Duodenal mucosa (tissue), 2 donors: ENCODE results near the gene CSNK1G2.
A peak's percentile ranks its signal among the peaks of the same experiment; 100 is the strongest.

ENCODE experiments used
- H3K27ac ChIP-seq: one replicate; pipeline ENCODE4 v1.7.0; 2013; ENCODE audit warnings: low read depth, low read length
- H3K27me3 ChIP-seq, 2 donors: one replicate each; pipeline ENCODE4 v1.7.0; 2013; ENCODE audit warnings: low read length in 2 of 2, control low read depth in 1 of 2; ENCODE audit not compliant: insufficient read depth in 2 of 2, control insufficient read depth in 1 of 2
- H3K36me3 ChIP-seq, 2 donors: one replicate each; pipeline ENCODE4 v1.7.0; 2013; ENCODE audit warnings: low read length in 2 of 2, control low read depth in 1 of 2; ENCODE audit not compliant: insufficient read depth in 2 of 2, control insufficient read depth in 1 of 2
- H3K4me1 ChIP-seq, 2 donors: one replicate each; pipeline ENCODE4 v1.7.0; 2013; ENCODE audit warnings: low read length in 2 of 2, control low read depth in 1 of 2; ENCODE audit not compliant: insufficient read depth in 2 of 2, control insufficient read depth in 1 of 2
- H3K4me3 ChIP-seq, 2 donors: one replicate each; pipeline ENCODE4 v1.7.0; 2013; ENCODE audit warnings: low read length in 2 of 2, low read depth in 1 of 2
- H3K9ac ChIP-seq, 2 donors: one replicate each; pipeline ENCODE4 v1.7.0; 2013; ENCODE audit warnings: low read length in 2 of 2, low read depth in 1 of 2
- H3K9me3 ChIP-seq, 2 donors: one replicate each; pipeline ENCODE4 v1.7.0; 2013; ENCODE audit warnings: low read length in 2 of 2, control low read depth in 1 of 2; ENCODE audit not compliant: control insufficient read depth in 1 of 2

The CSNK1G2 gene

DNA sequence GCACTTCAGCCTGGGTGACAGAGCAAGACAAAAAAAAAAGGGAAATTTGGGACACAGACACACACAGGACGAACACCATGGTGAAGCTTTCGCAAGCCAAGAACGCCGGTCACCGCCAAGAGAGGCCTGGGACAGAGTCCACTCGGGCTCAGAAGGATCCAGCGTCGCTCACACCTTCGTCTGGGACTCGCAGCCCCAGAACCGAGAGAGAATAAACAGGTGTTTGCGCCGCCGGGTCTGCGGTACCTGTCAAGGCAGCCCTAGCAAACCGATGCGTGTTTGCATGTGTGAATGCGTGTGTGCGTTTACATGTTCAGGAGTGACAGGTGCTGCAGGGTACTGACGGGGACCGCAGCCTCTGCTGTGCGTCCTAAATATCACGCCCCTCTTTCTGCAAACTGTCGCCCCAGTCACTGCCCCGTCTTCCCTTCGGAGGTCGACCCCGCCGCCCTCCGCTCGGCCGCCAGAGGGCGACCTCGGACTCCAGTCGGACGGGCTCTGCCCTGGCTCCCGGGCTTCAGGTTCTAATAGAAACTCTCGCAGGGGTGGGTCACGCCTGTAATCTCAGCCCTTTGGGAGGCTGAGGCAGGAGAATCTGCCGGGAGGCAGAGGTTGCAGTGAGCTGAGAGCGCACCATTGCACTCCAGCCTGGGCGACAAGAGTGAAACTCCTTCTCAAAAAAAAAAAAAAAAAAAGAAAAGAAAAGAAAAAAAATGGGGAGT is 11.8 kb upstream of the CSNK1G2 start:
- H3K36me3 ChIP-seq = peaks cover 0 to 10% of the 10 kb centered on the region in 2 donors
- H3K27me3 ChIP-seq = no peaks in the 10 kb centered on the region
- peaks cover 4 to 12% of the 10 kb centered on the region in 2 donors for H3K4me1 ChIP-seq
- H3K4me3 ChIP-seq = peak overlapping the region; percentile 58 to 61
- H3K9me3 ChIP-seq = no peaks in the 10 kb centered on the region
- H3K27ac ChIP-seq = no peak overlapping the region
- peak overlapping the region; percentile 46 to 51 for H3K9ac ChIP-seq

DNA sequence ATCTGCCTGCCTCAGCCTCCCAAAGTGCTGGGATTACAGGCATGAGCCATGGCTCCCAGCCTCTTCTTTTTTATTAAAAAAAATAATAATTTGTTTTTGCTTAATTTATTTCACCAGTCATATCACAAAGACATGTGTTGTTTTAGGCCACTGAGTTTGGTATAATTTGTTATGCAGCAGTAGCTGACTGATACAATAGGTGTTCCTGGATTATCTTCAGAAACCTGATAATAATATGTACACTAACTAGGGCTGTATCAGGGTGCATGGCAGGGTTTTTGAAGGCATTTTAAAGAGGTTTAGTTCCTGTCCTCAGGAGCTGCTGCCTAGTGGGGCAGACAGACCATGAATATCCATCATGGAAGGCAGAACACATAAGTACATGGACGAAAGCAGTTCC is 9.5 kb upstream of the CSNK1G2 start:
- H3K4me1 ChIP-seq = peaks cover 4 to 12% of the 10 kb centered on the region in 2 donors
- no peaks in the 10 kb centered on the region for H3K9me3 ChIP-seq
- no peak overlapping the region for H3K9ac ChIP-seq
- H3K4me3 ChIP-seq = no peak overlapping the region
- no peaks in the 10 kb centered on the region for H3K36me3 ChIP-seq
- H3K27me3 ChIP-seq = no peaks in the 10 kb centered on the region
- no peak overlapping the region for H3K27ac ChIP-seq

DNA sequence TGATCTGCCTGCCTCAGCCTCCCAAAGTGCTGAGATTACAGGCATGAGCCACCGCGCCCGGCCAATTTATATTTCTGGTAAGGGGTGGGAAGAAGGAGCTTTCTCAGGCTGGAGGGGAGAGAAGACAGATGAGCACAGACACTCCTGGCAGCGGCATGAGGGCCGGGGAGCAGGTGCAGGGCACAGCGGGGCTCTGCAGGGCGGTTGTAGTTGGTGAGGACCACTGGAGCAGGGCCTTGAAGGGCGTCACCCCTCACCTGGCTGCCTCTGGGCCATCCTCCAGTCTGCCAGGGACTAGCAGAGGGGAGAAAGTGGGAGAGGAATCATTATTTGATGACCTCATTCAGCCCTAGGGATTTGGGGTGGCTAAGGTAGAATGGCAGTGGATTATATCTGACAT is 8.6 kb upstream of the CSNK1G2 start:
- Histone ChIP-seq H3K4me1 (peaks cover 4 to 12% of the 10 kb centered on the region in 2 donors), H3K27me3 (no peaks in the 10 kb centered on the region), H3K9me3 (no peaks in the 10 kb centered on the region), H3K9ac (no peak overlapping the region), H3K4me3 (no peak overlapping the region), H3K36me3 (no peaks in the 10 kb centered on the region), H3K27ac (no peak overlapping the region)

DNA sequence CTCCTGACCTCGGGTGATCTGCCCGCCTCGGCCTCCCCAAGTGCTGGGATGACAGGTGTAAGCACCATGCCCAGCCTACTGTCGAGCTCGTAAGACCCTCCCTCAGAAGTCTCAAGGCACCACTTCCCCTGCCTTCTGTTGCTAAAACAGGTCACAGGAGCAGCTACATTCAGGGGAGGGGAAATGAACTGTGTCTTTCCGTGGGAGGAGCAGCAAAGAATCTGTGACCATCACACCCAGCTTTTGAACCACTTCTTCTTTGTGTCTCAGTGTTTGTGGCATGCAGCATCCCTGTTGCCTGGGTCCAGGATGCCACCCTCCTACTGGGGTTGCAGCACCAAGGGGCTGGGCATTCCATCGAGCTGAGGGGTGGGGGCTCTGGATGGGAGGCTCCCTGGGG is 7.7 kb upstream of the CSNK1G2 start:
- H3K36me3 ChIP-seq = no peaks in the 10 kb centered on the region
- no peak overlapping the region for H3K27ac ChIP-seq
- no peak overlapping the region for H3K9ac ChIP-seq

DNA sequence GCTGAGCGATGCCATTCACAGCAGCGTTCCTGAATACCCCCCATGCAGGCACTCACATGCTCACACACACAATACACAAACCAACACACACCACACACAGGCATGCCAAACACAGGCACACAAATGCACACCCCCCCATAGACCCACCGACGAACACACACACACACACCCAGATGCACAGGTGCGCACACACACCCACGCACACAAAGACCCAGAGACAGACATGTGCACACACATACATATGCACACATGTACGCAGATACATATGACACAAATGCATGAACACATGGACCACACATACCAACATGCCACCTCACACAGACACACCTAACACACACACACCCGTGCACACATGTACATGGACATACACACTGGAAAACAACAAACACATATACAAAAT is 7.0 kb upstream of the CSNK1G2 start:
- Histone ChIP-seq H3K27me3 (no peaks in the 10 kb centered on the region), H3K27ac (no peak overlapping the region), H3K9me3 (no peaks in the 10 kb centered on the region)

More for the DNA sequence above, 7.7 kb upstream of the CSNK1G2 start:
- peaks cover 4 to 12% of the 10 kb centered on the region in 2 donors for H3K4me1 ChIP-seq
- no peaks in the 10 kb centered on the region for H3K9me3 ChIP-seq
- H3K27me3 ChIP-seq = no peaks in the 10 kb centered on the region
- no peak overlapping the region for H3K4me3 ChIP-seq

DNA sequence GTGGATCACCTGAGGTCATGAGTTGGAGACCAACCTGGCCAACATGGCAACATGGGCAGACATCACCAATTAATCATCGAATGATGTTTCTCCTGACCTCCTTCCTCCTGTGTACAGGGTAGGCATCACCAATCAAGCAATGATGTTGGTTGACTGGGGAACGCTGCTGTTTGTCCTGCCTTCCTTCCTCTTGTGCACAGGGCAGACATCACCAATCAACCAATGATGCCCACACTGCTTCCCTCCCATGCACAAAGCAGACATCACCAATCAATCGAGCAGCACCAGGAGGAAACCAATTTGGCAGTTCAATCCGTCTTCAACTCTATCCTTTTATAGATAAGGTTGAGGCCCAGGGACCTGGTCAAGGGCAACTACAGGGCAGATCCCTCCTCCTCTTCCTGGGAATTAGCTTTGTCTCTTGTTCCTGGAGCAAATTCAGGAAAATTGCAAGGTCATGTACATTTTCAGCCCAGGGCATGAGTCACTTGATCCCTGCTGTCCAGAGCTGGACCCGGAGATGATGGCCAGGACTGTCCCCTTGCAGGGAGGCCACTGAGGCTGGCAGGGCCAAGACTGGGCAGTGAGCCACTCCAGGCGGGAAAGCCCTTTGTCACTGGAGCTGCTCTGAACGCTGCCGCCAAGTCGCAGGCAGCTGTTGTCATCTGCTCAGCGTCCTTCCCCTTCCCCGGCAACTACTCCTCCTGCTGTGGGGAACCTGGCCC is 5.3 kb upstream of the CSNK1G2 start:
- Histone ChIP-seq H3K9ac (no peak overlapping the region), H3K4me1 (peaks cover 7 to 10% of the 10 kb centered on the region in 2 donors), H3K36me3 (no peaks in the 10 kb centered on the region), H3K27me3 (no peaks in the 10 kb centered on the region), H3K4me3 (no peak overlapping the region), H3K9me3 (no peaks in the 10 kb centered on the region), H3K27ac (no peak overlapping the region)

More for the DNA sequence above, 7.0 kb upstream of the CSNK1G2 start:
- Histone ChIP-seq H3K9ac (no peak overlapping the region), H3K36me3 (no peaks in the 10 kb centered on the region), H3K4me1 (peaks cover 2 to 11% of the 10 kb centered on the region in 2 donors), H3K4me3 (no peak overlapping the region)

DNA sequence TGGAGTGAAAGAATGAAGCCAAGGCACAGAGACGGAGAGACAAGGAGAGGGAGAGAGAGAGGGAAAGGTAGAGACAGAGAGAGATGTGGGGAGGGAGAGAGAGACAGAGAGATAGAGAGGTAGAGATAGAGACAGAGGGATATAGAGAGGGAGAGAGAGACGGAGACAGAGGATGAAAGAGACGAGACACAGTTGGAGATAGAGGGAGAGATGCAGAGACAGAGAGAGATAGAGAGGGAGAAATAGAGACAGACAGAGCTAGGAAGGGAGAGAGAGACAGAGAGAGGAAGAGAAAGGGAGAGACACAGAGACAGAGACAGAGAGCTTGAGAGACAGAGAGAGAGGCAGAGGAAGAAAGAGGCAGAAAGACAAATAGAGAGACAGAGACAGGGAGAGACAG is 4.5 kb upstream of the CSNK1G2 start:
- Histone ChIP-seq H3K9ac (no peak overlapping the region), H3K4me3 (no peak overlapping the region), H3K9me3 (no peaks in the 10 kb centered on the region), H3K27me3 (no peaks in the 10 kb centered on the region), H3K36me3 (no peaks in the 10 kb centered on the region), H3K4me1 (peaks cover 7 to 10% of the 10 kb centered on the region in 2 donors), H3K27ac (no peak overlapping the region)

DNA sequence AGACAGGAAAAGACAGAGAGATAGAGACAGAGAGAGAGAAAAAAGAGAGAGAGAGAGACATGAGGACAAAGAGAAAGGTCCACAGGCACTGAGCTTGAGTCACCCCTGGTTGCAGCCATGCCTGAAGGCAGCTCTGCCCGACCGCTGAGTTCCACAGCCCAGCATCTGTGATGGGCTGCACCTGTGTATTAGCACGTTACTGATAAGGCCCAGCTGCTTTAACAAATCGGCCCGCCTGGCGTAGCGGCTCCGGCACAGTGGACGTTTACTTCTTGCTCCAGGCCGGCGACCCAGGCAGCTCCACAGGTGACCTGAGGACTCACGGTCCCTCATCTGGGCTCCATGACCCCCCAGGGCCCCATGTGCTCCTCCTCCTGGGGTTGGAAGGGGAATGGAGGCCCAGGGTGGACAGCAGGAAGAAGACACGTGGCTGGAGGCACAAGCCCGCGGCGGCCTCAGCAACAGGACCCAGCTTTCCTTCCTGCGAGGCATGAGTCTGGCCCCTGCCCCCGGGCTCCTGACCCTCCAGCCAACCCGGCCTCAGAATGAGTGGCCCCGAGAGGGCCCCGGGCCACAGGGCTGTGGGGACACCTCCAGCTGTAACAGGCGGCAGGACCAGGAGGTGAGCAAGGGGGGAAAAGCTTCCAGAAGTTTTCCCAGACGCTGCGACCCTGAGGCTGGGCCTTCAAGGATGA is 3.9 kb upstream of the CSNK1G2 start:
- Histone ChIP-seq H3K36me3 (no peaks in the 10 kb centered on the region), H3K27ac (no peak overlapping the region), H3K9ac (no peak overlapping the region), H3K4me1 (peaks cover 7 to 10% of the 10 kb centered on the region in 2 donors), H3K27me3 (no peaks in the 10 kb centered on the region), H3K4me3 (no peak overlapping the region), H3K9me3 (no peaks in the 10 kb centered on the region)

DNA sequence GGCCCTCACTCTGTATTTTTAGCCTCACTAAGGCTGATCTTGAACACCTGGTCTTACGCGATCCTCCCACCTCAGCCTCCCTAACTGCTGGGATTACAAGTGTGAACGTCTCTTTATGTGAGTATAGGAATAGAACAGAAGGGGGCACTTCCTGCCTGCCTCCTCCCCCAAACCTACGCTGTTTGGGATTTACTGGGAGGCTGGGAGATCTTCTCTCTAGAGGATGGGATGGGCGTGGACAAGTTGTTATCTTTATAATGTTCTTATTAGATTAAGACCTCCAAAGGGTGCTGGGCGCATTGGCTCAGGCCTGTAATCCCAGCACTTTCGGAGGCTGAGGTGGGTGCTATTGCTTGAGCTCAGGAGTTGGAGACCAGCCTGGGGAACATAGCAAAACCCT is 2.9 kb upstream of the CSNK1G2 start:
- Histone ChIP-seq H3K27ac (no peak overlapping the region), H3K36me3 (no peaks in the 10 kb centered on the region), H3K4me3 (no peak overlapping the region), H3K4me1 (peaks cover 11 to 15% of the 10 kb centered on the region in 2 donors), H3K9me3 (no peaks in the 10 kb centered on the region), H3K9ac (no peak overlapping the region), H3K27me3 (no peaks in the 10 kb centered on the region)
